ENCODE data around the gene LCE3E.
"Not testable (repeated sequence)": the region's sequence is repeated elsewhere in the genome, so short reads cannot be mapped to it uniquely, and the experiment has no call there.

GRCh38 chr1:152579526-152579925 is 12.9 kb upstream of the LCE3E start:
- TF ChIP-seq CTCF (tag by site-specific recombination; IDR thresholded peaks at IDR 0.05); ZBTB26 (tag by site-specific recombination; optimal IDR thresholded peaks at IDR 0.05); ZNF701 (tag by site-specific recombination; IDR thresholded peaks at IDR 0.05); REST (tag by site-specific recombination; IDR thresholded peaks at IDR 0.05); ZNF513 (tag by site-specific recombination; IDR thresholded peaks at IDR 0.05): not testable (repeated sequence)

Measured in HEK293 (cell line).